T-helper 2 cell treated with Interferon-gamma antibody and Interleukin-4, amounts not matched to agents 5 μg/mL and 100 μg/mL, for 36 hours (primary cell): ENCODE measurements around the gene ENSA.
A peak's percentile ranks its signal among the peaks of the same experiment; 100 is the strongest.
"Not testable (repeated sequence)": the region's sequence is repeated elsewhere in the genome, so short reads cannot be mapped to it uniquely, and the experiment has no call there.

ENCODE experiments used
- DNase-seq: peaks from one replicate; pipeline ENCODE4 v3.0.0; 2021; ENCODE audit warnings: low spot score
- H3K27ac Mint-ChIP-seq: one replicate; pipeline ENCODE4 v1.8.0; 2021; ENCODE audit warnings: mild to moderate bottlenecking, mixed read lengths
- H3K27me3 Mint-ChIP-seq: one replicate; pipeline ENCODE4 v1.8.0; 2021; ENCODE audit warnings: low read depth, mixed read lengths
- H3K36me3 Mint-ChIP-seq: one replicate; pipeline ENCODE4 v1.8.0; 2021; ENCODE audit warnings: low read depth, mixed read lengths
- H3K4me1 Mint-ChIP-seq: one replicate; pipeline ENCODE4 v1.8.0; 2021; ENCODE audit warnings: low read depth, mixed read lengths
- H3K4me3 Mint-ChIP-seq: one replicate; pipeline ENCODE4 v1.8.0; 2022; ENCODE audit warnings: mild to moderate bottlenecking, moderate library complexity, mixed read lengths
- H3K9me3 Mint-ChIP-seq: one replicate; pipeline ENCODE4 v1.8.0; 2021; ENCODE audit warnings: mixed read lengths

Gene ENSA

GRCh38 chr1:150634839-150635622, 5.6 kb upstream of the ENSA start:
- not testable (repeated sequence) for DNase-seq, H3K27ac Mint-ChIP-seq, H3K36me3 Mint-ChIP-seq, H3K9me3 Mint-ChIP-seq, H3K27me3 Mint-ChIP-seq, H3K4me1 Mint-ChIP-seq, H3K4me3 Mint-ChIP-seq

- Mint-ChIP-seq H3K9me3 (no peaks in the 10 kb centered on the region), H3K27me3 (no peaks in the 10 kb centered on the region), H3K4me3 (no peak overlapping the region), H3K4me1 (peaks cover 23% of the 10 kb centered on the region), H3K27ac (no peak overlapping the region), H3K36me3 (peaks cover 33% of the 10 kb centered on the region)
- no peak for DNase-seq
Observed at GRCh38 chr1:150628766-150629114, 672 bp downstream of the ENSA start.

- Mint-ChIP-seq H3K36me3 (peaks cover 39% of the 10 kb centered on the region), H3K4me3 (no peak overlapping the region), H3K4me1 (peaks cover 28% of the 10 kb centered on the region), H3K27ac (peak overlapping the region; percentile 47), H3K27me3 (no peaks in the 10 kb centered on the region), H3K9me3 (no peaks in the 10 kb centered on the region)
- DNase-seq = no peak
Observed at GRCh38 chr1:150627826-150628410, 1.5 kb downstream of the ENSA start.

- Mint-ChIP-seq H3K27me3 (no peaks in the 10 kb centered on the region), H3K36me3 (peaks cover 50% of the 10 kb centered on the region), H3K4me3 (no peak overlapping the region), H3K4me1 (peaks cover 38% of the 10 kb centered on the region), H3K9me3 (no peaks in the 10 kb centered on the region), H3K27ac (no peak overlapping the region)
- DNase-seq = peak; percentile 49
Observed at GRCh38 chr1:150626150-150626549, 3.3 kb downstream of the ENSA start.

- not testable (repeated sequence) for DNase-seq, H3K4me3 Mint-ChIP-seq
- peaks cover 39% of the 10 kb centered on the region for H3K4me1 Mint-ChIP-seq
Observed at GRCh38 chr1:150624546-150624945, 4.9 kb downstream of the ENSA start.

GRCh38 chr1:150624134-150624533, 5.3 kb downstream of the ENSA start:
- H3K27ac Mint-ChIP-seq, H3K4me3 Mint-ChIP-seq, DNase-seq, H3K27me3 Mint-ChIP-seq, H3K9me3 Mint-ChIP-seq: not testable (repeated sequence)
- Mint-ChIP-seq H3K4me1 (peaks cover 41% of the 10 kb centered on the region), H3K36me3 (peaks cover 68% of the 10 kb centered on the region)

More at GRCh38 chr1:150624546-150624945, 4.9 kb downstream of the ENSA start:
- not testable (repeated sequence) for H3K9me3 Mint-ChIP-seq, H3K27me3 Mint-ChIP-seq
- Mint-ChIP-seq H3K27ac (peak overlapping the region; percentile 51), H3K36me3 (peaks cover 64% of the 10 kb centered on the region)

GRCh38 chr1:150622303-150622975, 7.0 kb downstream of the ENSA start:
- peaks cover 34% of the 10 kb centered on the region for H3K4me1 Mint-ChIP-seq
- H3K4me3 Mint-ChIP-seq = peak overlapping the region; percentile 34
- no peaks in the 10 kb centered on the region for H3K9me3 Mint-ChIP-seq

GRCh38 chr1:150621497-150622302, 7.7 kb downstream of the ENSA start:
- H3K27ac Mint-ChIP-seq = peak overlapping the region; percentile 78
- H3K4me1 Mint-ChIP-seq = peaks cover 37% of the 10 kb centered on the region
- H3K27me3 Mint-ChIP-seq = no peaks in the 10 kb centered on the region
- H3K36me3 Mint-ChIP-seq = peaks cover 67% of the 10 kb centered on the region
- H3K9me3 Mint-ChIP-seq = no peaks in the 10 kb centered on the region
- H3K4me3 Mint-ChIP-seq = peak overlapping the region; percentile 34
- DNase-seq = no peak

More at GRCh38 chr1:150622303-150622975, 7.0 kb downstream of the ENSA start:
- DNase-seq = no peak
- H3K36me3 Mint-ChIP-seq = peaks cover 68% of the 10 kb centered on the region
- H3K27me3 Mint-ChIP-seq = no peaks in the 10 kb centered on the region
- peak overlapping the region; percentile 78 for H3K27ac Mint-ChIP-seq

GRCh38 chr1:150620919-150621318, 8.5 kb downstream of the ENSA start:
- no peak for DNase-seq
- Mint-ChIP-seq H3K9me3 (no peaks in the 10 kb centered on the region), H3K27me3 (no peaks in the 10 kb centered on the region), H3K4me1 (peaks cover 42% of the 10 kb centered on the region), H3K27ac (no peak overlapping the region), H3K4me3 (no peak overlapping the region), H3K36me3 (peaks cover 68% of the 10 kb centered on the region)

- Mint-ChIP-seq H3K36me3 (peaks cover 68% of the 10 kb centered on the region), H3K4me1 (peaks cover 51% of the 10 kb centered on the region), H3K4me3 (no peak overlapping the region), H3K9me3 (no peaks in the 10 kb centered on the region), H3K27me3 (no peaks in the 10 kb centered on the region), H3K27ac (peak overlapping the region; percentile 43)
- DNase-seq = no peak
Observed at GRCh38 chr1:150619576-150620509, 9.6 kb downstream of the ENSA start.

- H3K27me3 Mint-ChIP-seq = no peaks in the 10 kb centered on the region
- H3K4me3 Mint-ChIP-seq = peak overlapping the region; percentile 42
- H3K27ac Mint-ChIP-seq = peak overlapping the region; percentile 66
- H3K36me3 Mint-ChIP-seq = peaks cover 46% of the 10 kb centered on the region
- H3K4me1 Mint-ChIP-seq = peaks cover 58% of the 10 kb centered on the region
- no peak for DNase-seq
- H3K9me3 Mint-ChIP-seq = no peaks in the 10 kb centered on the region
Observed at GRCh38 chr1:150615346-150616201, 13.8 kb downstream of the ENSA start.
